Retinal pigment epithelial cell (primary cell): Measurements from ENCODE around the gene KNSTRN.

ENCODE experiments used
- DNase-seq: peaks from one replicate; pipeline ENCODE4 v3.0.0-alpha.2; 2010; ENCODE audit warnings: low read depth
- H3K4me3 ChIP-seq: 2 replicates; pipeline ENCODE4 v1.5.1; 2011; ENCODE audit warnings: mild to moderate bottlenecking, low read length, control low read depth, moderate library complexity
- TF ChIP-seq, protein P1 (sequence below): conservative IDR thresholded peaks from 2 replicates; pipeline ENCODE4 v1.5.1; 2011; ENCODE audit warnings: low read depth, low read length, control low read depth, inconsistent platforms

The KNSTRN gene

DNA sequence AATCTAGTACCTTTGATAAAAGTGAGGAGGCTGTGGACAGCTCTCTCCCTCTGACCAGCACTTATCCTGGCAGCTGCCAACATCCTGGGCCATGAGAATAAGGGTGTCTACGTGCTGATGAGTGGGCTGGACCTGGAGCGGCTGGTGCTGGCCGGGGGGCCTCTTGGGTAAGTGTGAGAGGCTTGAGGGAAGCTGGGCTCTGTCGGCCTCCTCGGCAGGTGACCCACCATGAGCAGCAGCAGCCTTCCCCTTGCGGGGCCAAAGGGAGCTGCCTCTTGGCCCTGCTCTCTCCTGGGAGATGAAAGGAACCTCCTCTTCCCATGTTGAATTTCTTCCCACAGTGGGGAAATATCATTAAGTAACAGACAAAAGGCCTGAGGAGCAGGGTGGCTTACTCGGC, 32.3 kb downstream of the KNSTRN start:
- H3K4me3 ChIP-seq, result no peak overlapping the region
- no peak for DNase-seq
- TF ChIP-seq, protein P1, sequence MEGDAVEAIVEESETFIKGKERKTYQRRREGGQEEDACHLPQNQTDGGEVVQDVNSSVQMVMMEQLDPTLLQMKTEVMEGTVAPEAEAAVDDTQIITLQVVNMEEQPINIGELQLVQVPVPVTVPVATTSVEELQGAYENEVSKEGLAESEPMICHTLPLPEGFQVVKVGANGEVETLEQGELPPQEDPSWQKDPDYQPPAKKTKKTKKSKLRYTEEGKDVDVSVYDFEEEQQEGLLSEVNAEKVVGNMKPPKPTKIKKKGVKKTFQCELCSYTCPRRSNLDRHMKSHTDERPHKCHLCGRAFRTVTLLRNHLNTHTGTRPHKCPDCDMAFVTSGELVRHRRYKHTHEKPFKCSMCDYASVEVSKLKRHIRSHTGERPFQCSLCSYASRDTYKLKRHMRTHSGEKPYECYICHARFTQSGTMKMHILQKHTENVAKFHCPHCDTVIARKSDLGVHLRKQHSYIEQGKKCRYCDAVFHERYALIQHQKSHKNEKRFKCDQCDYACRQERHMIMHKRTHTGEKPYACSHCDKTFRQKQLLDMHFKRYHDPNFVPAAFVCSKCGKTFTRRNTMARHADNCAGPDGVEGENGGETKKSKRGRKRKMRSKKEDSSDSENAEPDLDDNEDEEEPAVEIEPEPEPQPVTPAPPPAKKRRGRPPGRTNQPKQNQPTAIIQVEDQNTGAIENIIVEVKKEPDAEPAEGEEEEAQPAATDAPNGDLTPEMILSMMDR, result no peak

DNA sequence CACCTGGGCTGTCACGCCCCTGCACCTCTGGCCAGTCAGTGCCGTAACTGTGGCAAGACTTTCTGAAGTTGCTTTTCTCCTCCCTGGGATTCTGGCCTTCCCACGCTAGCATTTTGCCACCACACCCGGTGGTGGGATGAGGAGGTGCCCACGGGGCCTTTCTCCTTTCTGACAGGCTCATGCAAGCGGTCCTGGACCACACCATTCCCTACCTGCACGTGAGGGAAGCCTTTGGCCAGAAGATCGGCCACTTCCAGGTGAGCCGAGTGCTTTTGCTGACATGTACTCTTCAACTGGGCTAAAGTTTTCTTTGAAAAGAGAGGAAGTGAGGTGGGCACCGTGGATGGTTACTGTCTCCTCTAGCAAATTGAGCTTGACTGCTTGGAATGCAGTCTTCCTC, 32.7 kb downstream of the KNSTRN start:
- no peak for DNase-seq
- no peak overlapping the region for H3K4me3 ChIP-seq
- TF ChIP-seq, protein P1, result no peak

DNA sequence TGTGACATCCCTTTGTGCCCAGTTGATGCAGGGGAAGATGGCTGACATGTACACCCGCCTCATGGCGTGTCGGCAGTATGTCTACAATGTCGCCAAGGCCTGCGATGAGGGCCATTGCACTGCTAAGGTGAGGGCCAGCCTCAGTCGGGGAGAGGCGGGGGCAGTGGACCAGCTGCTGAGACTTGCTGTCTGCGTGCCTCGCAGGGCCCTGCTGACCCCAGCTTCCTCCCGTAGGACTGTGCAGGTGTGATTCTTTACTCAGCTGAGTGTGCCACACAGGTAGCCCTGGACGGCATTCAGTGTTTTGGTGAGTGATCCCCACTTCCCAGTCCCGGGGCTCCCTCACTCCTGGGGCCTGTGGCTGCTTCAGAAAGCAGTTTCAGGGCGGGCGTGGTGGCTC, 33.5 kb downstream of the KNSTRN start:
- TF ChIP-seq, protein P1, result no peak
- no peak overlapping the region for H3K4me3 ChIP-seq
- DNase-seq, result no peak

DNA sequence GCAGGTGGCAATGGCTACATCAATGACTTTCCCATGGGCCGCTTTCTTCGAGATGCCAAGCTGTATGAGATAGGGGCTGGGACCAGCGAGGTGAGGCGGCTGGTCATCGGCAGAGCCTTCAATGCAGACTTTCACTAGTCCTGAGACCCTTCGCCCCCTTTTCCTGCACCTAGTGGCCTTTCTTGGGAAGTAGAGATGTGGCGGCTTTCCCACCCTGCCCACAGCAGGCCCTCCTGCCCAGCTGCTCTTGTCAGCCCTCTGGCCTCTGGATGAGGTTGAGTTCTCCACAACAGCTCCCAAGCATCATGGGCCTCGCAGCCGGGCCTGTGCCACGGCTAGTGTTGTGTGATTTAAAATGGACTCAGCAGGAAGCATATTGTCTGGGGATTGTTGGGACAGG, 35.6 kb downstream of the KNSTRN start:
- H3K4me3 ChIP-seq, result no peak overlapping the region
- no peak for DNase-seq
- TF ChIP-seq, protein P1, result no peak

DNA sequence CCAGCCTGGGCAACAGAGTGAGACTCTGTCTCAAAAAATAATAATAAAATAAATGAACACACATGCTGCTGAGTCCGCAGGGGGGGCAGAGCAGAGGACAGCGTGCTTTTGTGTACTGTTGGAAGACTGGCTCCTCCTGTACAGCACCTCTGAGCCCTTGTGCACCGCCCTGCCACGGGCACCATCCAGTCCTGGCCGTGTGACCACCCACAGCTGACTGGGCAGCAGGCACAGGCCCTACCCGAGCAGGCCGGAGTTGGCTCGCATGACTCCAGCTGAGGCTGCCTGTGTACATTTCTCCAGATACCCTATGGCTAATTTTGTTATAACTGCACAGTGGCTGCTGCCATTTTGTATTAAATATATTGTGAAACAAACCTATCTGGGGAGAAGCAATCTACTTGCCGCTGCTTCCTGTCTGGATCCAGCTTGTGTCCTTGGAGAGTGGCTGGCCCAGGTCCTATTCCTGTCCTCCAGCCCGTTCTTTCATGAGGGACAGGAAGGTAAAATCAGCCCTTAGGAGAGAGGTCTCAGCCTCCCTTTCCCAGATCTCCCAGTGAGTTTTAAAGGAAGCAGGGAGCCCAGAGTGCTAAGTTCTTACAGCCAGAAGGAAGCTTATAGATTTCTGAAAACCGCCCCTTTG, 37.7 kb downstream of the KNSTRN start:
- DNase-seq, result no peak
- no peak overlapping the region for H3K4me3 ChIP-seq
- TF ChIP-seq, protein P1, result no peak

DNA sequence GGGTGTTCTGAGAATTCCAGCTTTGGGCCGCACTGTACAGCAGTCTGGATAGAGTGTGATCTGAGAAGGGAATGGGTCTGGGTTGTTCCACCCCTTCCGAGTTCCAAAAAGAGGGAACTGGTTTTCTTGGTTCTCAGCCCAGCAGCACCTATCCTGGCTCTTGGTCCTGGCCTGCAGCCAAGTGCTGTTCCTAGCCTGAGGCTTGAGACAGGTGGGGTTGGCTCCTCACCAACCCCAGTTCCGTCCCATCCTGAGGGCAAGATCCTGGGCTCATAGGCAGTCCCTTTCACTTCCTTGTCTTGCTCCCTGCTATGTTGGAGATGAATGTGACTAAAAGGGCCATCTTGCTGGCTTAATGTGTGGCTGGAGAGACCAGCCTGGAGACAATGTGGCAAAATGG, 38.3 kb downstream of the KNSTRN start:
- TF ChIP-seq, protein P1, result no peak
- no peak overlapping the region for H3K4me3 ChIP-seq
- DNase-seq, result no peak
